Right atrium auricular region (tissue), 2 donors: Measurements from ENCODE around the gene KIF18A. TPM values are rescaled to one million over a fixed set of nuclear protein-coding genes. Genes with fewer than 3 reads are reported as not detected.

Experiments
- DNase-seq: peaks from one replicate; pipeline ENCODE4 v3.0.0-alpha.2; 2019; ENCODE audit warnings: low spot score
- H3K27ac ChIP-seq, 2 donors: fragments of 200-600 bp; sonication (generic); 1 replicate in 1 of 2; 2 replicates in 1 of 2; pipeline ENCODE4 v1.5.1; 2016 to 2019
- H3K27me3 ChIP-seq, 2 donors: fragments of 200-600 bp; sonication (generic); one replicate each; pipeline versions ENCODE4 v1.5.1 to v1.6.0; 2017 to 2019
- H3K36me3 ChIP-seq: fragments of 200-600 bp; sonication (generic); one replicate; pipeline ENCODE4 v1.5.1; 2016
- H3K4me1 ChIP-seq, 2 donors: fragments of 200-600 bp; sonication (generic); one replicate each; pipeline versions ENCODE4 v1.5.1 to v1.6.0; 2017 to 2019
- H3K4me3 ChIP-seq, 2 donors: fragments of 200-600 bp; sonication (generic); 1 replicate in 1 of 2; 2 replicates in 1 of 2; pipeline ENCODE4 v1.5.1; 2017 to 2019; ENCODE audit warnings: mild to moderate bottlenecking in 1 of 2, moderate library complexity in 1 of 2
- H3K9me3 ChIP-seq, 2 donors: fragments of 200-600 bp; sonication (generic); one replicate each; pipeline ENCODE4 v1.5.1; 2019
- CTCF ChIP-seq, 2 donors: fragments of 200-600 bp; sonication (generic); IDR thresholded peaks; one replicate each; pipeline ENCODE4 v1.5.1; 2019; ENCODE audit warnings: antibody characterized with exemption in 2 of 2
- total RNA-seq, 2 donors: library from RNA; depleted of rRNA; stranded (reverse); fragments of >200 nt; gene quantifications; one replicate each; pipeline ENCODE4 v1.1.0, GENCODE V29; 2016

The KIF18A gene
- total RNA-seq, 2 donors from 2014 or later, result 0.43 to 0.52 TPM

GRCh38 chr11:28083118-28083517, 24.8 kb downstream of the KIF18A start:
- no peak overlapping the region for H3K4me3 ChIP-seq
- no peaks in the 10 kb centered on the region for H3K9me3 ChIP-seq
- no peaks in the 10 kb centered on the region for H3K36me3 ChIP-seq
- no peaks in the 10 kb centered on the region for H3K4me1 ChIP-seq
- H3K27me3 ChIP-seq, result no peaks in the 10 kb centered on the region
- DNase-seq, result no peak
- H3K27ac ChIP-seq, result no peak overlapping the region
- TF ChIP-seq CTCF (IDR thresholded peaks at IDR 0.05), result no peak

GRCh38 chr11:28077521-28077920, 30.4 kb downstream of the KIF18A start:
- no peaks in the 10 kb centered on the region for H3K9me3 ChIP-seq
- no peaks in the 10 kb centered on the region for H3K27me3 ChIP-seq
- H3K27ac ChIP-seq, result no peak overlapping the region
- no peak overlapping the region for H3K4me3 ChIP-seq
- no peak for TF ChIP-seq CTCF (IDR thresholded peaks at IDR 0.05)
- DNase-seq, result no peak
- H3K36me3 ChIP-seq, result no peaks in the 10 kb centered on the region
- H3K4me1 ChIP-seq, result no peaks in the 10 kb centered on the region

GRCh38 chr11:28072321-28072720, 35.6 kb downstream of the KIF18A start:
- Histone ChIP-seq H3K27me3 (no peaks in the 10 kb centered on the region), H3K9me3 (no peaks in the 10 kb centered on the region), H3K36me3 (no peaks in the 10 kb centered on the region), H3K27ac (no peak overlapping the region), H3K4me1 (no peaks in the 10 kb centered on the region), H3K4me3 (no peak overlapping the region)
- DNase-seq, result no peak
- no peak for TF ChIP-seq CTCF (IDR thresholded peaks at IDR 0.05)

- Histone ChIP-seq H3K9me3 (no peaks in the 10 kb centered on the region), H3K27me3 (no peaks in the 10 kb centered on the region), H3K36me3 (no peaks in the 10 kb centered on the region), H3K4me3 (no peak overlapping the region), H3K4me1 (no peaks in the 10 kb centered on the region), H3K27ac (no peak overlapping the region)
- no peak for DNase-seq
- no peak for TF ChIP-seq CTCF (IDR thresholded peaks at IDR 0.05)
These were observed 36.7 kb downstream of the KIF18A start for GRCh38 chr11:28071305-28071704.

- Histone ChIP-seq H3K36me3 (no peaks in the 10 kb centered on the region), H3K4me3 (no peak overlapping the region), H3K27me3 (no peaks in the 10 kb centered on the region), H3K4me1 (no peaks in the 10 kb centered on the region), H3K9me3 (no peaks in the 10 kb centered on the region), H3K27ac (no peak overlapping the region)
- no peak for DNase-seq
- TF ChIP-seq CTCF (IDR thresholded peaks at IDR 0.05), result no peak
These were observed 49.6 kb downstream of the KIF18A start for GRCh38 chr11:28058333-28058732.

- Histone ChIP-seq H3K36me3 (no peaks in the 10 kb centered on the region), H3K27me3 (no peaks in the 10 kb centered on the region), H3K4me3 (no peak overlapping the region), H3K4me1 (no peaks in the 10 kb centered on the region), H3K27ac (no peak overlapping the region), H3K9me3 (no peaks in the 10 kb centered on the region)
- no peak for DNase-seq
- no peak for TF ChIP-seq CTCF (IDR thresholded peaks at IDR 0.05)
These were observed 53.1 kb downstream of the KIF18A start for GRCh38 chr11:28054821-28055220.
